ENCODE data around the gene KIT.

Gene KIT

GRCh38 chr4:54661169-54661568 lies 3.4 kb downstream of the KIT start:
- no peak for DNase-seq

DNA sequence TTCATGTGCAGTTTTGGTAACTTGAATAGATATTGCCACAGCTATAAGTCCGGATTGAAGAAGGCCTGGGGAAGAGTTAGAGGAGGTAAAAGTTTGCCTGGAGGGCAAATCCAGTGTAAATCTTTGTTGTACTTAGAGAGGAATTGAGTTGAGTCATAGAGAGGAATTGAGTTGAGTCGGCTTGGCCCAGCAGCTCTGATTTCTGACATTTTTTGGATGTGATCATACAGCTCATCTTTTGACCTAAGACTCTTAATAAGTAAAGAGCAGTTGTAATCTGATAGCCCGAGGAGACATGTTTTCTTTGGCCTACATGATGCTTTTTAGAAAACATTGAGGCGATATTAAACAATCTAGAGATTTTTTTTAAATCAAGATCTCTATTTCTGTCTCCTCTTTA lies 3.9 kb downstream of the KIT start:
- DNase-seq = no peak

DNA sequence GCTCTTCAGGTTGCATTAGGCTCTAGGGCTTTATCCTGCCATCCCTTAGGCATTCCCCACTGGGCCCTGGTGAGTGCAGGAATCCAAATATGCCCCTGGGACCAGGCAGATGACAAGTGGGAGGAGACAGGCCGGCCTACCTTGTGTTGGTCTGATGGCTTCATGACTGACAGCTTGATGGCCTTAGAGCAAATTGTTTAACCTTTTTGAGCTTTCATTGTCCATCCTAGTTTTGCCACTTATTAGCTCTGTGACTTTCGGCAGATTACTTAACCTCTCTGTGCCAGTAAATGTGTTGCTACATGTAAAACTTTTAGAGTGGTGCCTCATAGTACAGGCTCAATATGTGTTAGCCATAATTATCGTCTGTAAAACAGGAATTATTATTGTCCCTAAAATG lies 4.4 kb downstream of the KIT start:
- DNase-seq = no peak

DNA sequence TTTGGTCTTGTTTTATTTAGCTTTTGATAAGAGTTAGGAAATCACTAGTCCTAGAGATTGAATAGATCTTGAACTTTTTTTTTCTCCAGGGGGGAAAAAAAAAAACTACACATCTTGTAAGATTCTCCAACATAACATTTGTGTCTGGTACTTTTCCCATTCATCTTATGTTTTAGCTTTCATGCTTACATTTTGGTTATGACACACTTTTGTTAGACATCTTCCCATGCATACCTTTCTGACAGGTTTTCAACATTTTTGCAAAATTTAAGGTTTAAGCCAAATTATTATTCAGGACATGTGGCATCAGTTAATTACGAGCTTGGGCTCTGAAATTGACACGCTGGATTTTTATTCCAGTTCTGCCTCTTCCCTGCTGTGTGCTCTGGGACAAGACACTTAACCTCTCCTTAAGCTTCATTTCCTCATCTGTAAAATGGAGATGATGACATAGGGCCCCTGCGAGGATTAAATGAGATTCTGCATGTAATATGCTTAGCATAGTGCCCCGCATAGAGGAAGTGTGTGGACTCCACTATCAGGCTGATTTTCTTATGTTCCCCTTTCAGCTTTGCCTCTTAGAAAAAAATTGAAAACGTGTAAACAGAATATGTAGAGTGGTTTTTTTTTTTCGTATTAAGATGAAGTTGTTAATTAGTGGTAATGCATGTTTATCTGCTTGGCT lies 5.3 kb downstream of the KIT start:
- no peak for DNase-seq

DNA sequence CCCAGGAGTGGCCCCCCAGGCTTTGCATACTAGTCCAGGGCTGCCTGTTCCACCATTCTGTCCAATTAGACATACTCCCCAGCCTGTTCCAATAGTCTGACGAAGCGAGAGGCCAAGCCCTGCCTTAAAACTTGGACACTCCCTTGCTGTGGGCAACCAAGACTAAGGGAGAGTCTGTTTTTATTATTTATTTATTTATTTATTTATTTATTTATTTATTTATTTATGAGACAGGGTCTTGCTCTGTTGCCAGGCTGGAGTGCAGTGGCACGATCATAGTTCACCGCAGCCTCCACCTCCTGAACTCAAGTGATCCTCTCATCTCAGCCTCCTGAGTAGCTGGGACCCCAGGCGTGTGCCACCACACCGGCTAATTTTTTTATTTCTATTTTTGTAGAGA lies 6.6 kb downstream of the KIT start:
- no peak for DNase-seq

GRCh38 chr4:54668014-54668611 lies 10.4 kb downstream of the KIT start:
- no peak for DNase-seq

- no peak for DNase-seq
Measured at GRCh38 chr4:54669831-54670230, 12.1 kb downstream of the KIT start.

DNA sequence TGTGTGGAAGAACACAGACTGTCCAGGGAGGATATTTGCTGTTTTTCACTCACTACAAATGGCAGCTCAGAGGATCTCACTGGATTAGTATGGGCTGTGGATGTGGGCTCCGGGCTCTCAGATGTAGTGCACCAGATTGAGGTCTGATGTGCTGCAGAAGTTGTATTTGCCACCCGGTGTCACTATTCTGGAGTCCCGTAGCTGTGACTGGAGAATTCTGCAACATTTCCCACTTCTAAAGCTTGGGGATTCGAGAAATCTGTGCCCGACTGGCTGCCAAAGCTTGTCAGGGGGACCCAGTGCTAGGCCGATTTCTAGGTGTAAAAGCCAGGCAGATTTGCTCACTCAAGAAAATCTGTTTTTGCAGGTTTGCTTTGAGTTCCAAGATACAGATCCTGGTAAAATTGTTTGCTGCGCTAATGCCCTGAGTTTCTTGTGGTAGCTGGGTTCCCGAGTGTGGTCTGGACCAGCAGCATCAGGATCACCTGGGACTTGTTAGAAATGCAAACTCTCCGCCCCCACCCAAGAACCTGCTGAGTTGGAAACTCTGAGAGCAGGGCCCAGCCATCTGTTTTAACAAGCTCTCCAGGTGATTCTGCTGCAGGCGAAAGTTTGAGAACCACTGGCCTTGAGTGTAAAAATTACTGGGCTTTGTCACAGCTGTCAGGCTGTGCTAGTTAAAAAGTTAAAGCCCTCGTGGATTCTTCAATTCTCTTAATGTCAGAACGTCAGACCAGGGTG lies 18.1 kb downstream of the KIT start:
- no peak for DNase-seq

DNA sequence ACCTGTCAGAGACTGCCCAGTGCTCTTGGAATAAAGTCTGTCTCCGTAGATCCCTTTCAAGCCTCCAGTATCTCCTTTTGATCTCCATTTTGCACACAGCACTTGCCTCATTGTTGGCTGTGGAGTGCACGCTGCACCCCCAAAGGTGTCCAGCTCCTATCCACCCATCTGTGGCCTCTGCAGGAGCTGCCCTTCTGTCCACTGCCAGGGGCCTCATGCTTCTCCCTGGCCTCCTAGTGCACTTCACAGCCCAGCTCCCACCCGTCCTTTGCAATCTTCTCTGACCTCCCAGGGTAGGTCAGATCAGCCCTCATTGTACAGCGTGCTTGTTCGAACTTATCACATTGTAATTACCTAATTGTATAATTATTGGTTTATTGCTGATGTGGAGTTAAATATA lies 18.9 kb downstream of the KIT start:
- DNase-seq = no peak

DNA sequence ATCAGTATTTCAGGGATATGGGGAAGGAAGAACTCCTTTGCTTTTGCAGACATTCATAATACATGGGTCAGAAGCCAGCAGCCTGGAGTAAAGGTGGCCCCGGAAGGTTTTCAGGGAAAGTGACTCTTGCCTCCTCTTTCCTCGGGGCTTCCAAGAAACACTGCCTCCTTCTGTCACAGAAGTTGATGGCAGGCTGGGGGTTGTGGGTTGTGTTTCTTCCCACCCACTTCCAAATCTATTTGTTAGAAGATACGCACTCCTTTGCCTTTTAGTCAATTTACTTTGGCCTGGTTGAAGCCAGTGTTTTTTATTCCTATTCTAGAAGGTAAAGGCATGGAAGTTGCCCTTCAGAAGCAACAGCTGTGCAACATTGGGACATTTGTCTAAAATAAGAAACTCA lies 19.7 kb downstream of the KIT start:
- no peak for DNase-seq

DNA sequence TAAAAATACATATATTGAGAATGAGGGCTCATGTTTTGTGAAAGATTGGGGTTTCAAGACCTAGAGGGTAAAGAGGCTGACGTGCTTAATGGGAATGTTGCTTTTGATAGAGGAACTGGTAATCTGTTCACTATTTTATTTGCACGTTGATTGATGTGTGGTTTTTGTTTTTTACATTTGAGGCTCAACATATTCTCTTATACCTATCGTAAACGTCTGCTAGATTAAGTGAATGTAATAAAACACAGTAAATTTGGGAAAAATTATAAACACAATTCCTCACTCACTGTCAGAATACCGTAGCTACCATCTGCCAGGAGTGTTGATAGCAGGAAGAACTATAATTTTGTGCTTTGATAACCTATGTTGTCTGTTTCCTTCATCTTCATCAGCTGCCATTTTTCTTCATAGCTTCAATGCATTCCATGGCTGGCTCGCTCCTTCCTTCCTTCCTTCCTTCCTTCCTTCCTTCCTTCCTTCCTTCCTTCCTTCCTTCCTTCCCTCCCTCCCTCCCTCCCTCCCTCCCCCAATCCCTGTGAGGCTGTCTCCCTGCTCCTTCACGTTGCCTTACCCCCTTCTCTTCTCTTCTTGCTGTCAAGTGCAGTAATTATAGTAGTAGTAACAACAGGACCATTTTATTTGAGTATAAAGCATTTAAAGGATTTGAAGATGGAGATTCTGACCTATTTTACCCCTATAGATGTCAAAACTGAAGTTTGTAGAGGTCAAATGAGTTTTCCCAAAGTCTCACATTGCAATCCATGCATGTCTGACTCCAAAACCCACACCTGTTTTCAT lies 20.3 kb downstream of the KIT start:
- no peak for DNase-seq

GRCh38 chr4:54678826-54679225 lies 21.1 kb downstream of the KIT start:
- DNase-seq = no peak

DNA sequence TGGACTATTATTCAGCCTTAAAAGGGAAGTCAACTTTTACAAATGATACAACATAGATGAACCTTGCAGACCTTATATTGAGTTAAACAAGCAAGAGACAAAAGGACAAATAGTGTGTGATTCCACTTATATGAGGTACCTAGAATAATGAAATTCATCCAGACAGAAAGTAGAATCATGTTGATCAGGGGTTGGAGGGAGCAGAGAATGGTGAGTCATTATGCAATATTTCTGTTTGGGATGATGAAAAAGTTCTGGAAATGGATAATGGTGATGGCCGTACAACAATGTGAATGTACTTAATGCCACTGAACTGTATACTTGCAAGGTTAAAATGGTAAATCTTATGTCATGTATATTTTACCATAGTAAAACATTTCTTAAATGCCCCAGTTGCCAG lies 22.1 kb downstream of the KIT start:
- DNase-seq = no peak

DNA sequence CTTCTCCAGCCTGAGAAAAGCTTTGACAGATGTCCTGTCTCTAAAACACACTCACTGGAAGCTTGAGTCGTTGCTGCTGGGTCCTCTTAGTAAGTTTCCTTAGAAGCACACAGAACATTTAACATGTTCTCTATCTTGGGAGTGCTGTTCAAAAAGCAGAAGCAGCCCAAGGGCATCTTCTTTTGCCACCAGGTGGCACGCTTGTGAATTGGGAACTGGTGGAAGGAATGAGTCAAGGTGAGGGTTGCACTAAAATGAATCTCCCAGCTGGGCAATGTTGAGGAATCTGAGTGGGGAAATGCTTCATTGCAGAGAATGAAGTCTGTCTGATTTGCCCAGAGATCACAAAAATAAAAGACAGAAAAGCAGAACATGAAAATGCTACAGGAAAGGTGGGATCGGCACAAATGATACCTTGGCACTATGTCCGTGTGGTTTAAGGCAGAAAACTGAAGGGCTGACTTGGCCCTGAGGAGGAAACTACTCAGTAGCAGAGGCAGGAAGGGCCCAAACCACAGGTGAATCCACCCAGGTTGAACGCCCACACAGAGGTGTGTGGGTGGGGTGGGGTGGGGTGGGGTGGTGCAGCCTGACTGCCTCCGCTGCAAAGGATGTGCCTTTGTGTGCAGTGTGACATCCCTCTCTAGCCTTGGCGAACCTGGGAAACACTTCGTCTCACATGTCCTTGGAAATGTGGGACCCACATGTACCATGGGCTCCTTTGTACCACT lies 26.0 kb downstream of the KIT start:
- DNase-seq = peak; percentile 32

DNA sequence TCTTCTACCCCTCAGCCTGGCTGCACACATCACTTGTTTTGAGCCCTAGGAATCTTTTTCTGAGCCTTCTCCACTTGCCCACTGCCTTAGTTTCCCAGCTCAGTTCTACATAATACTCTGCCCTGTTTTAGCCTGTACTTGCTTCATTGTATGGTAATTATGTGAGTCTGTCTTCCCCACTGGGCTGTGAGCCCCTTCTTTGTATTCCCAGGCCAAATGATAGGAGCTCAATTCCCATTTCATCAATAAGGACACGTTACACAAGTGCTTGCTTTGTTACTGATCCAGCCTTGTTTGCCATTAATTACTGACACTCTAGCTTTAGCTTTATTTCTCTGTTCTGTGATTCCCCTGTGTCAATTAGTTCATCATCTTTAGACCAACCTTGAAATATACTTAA lies 28.1 kb downstream of the KIT start:
- no peak for DNase-seq

DNA sequence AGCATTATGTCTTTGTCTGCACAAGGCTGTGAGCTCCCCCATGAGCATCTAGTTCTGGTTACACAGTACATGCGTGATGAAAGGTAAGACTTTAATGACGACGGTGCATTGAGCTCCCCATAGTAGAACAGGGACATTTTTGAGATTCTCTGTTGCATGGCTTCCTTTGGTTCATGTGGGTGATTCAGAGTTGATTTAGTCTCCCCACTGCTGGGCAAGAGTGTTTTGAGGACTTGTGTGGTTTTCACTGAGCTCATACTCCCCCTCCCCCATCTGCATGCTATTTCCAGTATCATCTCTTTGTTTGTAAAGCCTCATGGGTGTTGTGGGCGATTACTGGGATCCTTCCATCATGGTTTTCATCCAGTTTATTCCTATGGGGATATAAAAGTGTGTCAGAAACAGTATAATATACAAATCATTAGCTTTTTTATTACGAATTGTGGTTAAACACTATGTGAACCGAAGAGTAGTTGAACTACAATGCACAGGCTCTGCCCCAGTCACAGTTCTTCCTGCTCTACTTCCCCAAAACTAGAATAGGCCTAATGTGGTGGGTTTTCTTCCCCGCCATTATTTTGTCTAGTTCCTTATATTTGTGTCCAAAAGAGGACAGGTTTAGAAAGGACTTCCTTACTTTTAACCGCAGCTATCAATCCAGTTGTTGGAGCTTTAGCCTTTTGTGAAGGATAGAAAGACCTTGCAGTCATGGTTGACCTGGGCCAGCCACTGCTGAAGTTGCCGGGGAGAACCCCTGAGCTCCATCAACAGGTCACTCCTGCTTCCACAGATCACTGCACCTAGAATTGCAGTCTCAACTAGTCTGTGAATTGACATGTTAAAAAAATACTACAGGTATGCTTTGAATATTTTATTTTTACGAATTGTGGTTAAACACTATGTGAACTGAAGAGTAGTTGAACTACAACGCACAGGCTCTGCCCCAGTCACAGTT lies 30.4 kb downstream of the KIT start:
- no peak for DNase-seq

- no peak for DNase-seq
Measured at GRCh38 chr4:54695337-54695736, 37.6 kb downstream of the KIT start.

GRCh38 chr4:54695788-54696187 lies 38.0 kb downstream of the KIT start:
- no peak for DNase-seq

- no peak for DNase-seq
Measured at GRCh38 chr4:54696649-54697048, 38.9 kb downstream of the KIT start.

GRCh38 chr4:54700986-54701385 lies 43.2 kb downstream of the KIT start:
- DNase-seq = no peak

- no peak for DNase-seq
Measured at GRCh38 chr4:54703182-54703581, 45.4 kb downstream of the KIT start.

DNA sequence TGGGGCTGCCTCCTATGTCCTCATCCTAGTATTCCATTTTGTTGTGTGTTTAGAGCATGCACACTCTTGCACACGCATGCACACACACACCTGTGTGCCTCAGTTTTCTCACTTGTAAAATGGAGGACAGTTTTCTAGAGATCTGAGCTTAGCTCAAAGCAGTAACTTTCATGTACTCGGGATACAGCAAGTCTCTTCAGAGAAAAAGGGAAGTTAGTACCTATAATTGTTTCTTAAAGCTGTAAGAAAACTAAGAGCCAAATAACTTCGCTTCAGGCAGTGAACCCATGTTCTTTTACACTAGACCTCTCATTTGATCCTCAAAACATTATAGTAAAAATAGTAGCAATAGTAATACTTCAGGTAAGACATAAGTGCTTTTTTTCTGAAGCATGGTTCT lies 49.6 kb downstream of the KIT start:
- DNase-seq = no peak
